A673 (cell line): ENCODE measurements around the gene ZNF730.

ENCODE experiments used
- EZH2 ChIP-seq: fragments of 200-600 bp; sonication (generic); IDR thresholded peaks from 2 replicates; pipeline ENCODE4 v1.6.1; 2017; ENCODE audit warnings: borderline replicate concordance, low read depth, mild to moderate bottlenecking, mixed read lengths, antibody characterized with exemption, low read length; ENCODE audit not compliant: poor library complexity, severe bottlenecking
- TF ChIP-seq, protein P1 (sequence below): fragments of 300-800, 200-600 bp; sonication (generic); conservative IDR thresholded peaks from 2 replicates; pipeline ENCODE4 v1.5.1; 2017; ENCODE audit warnings: low read depth, mild to moderate bottlenecking, antibody characterized with exemption, low read length, moderate library complexity, mixed read lengths

DNA sequence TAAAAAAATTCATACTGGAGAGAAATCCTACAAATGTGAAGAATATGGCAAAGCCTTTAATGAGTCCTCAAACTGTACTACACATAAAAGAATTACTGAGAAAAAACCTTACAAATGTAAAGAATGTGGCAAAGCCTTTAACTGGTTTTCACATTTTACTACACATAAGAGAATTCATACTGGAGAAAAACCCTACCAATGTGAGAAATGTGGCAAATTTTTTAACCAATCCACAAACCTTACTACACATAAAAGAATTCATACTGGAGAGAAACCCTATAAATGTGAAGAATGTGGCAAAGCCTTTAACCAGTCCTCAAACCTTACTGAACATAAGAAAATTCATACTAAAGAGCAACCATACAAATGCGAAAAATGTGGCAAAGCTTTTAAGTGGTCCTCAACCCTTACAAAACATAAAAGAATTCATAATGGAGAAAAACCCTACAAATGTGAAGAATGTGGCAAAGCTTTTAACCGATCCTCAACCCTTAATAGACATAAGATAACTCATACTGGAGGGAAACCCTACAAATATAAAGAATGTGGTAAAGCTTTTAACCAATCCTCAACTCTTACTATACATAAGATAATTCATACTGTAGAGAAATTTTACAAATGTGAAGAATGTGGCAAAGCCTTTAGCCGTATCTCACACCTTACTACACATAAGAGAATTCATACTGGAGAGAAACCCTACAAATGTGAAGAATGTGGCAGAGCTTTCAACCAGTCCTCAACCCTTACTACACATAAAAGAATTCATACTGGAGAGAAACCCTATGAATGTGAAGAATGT is 29.0 kb downstream of the ZNF730 start:
- TF ChIP-seq, protein P1, sequence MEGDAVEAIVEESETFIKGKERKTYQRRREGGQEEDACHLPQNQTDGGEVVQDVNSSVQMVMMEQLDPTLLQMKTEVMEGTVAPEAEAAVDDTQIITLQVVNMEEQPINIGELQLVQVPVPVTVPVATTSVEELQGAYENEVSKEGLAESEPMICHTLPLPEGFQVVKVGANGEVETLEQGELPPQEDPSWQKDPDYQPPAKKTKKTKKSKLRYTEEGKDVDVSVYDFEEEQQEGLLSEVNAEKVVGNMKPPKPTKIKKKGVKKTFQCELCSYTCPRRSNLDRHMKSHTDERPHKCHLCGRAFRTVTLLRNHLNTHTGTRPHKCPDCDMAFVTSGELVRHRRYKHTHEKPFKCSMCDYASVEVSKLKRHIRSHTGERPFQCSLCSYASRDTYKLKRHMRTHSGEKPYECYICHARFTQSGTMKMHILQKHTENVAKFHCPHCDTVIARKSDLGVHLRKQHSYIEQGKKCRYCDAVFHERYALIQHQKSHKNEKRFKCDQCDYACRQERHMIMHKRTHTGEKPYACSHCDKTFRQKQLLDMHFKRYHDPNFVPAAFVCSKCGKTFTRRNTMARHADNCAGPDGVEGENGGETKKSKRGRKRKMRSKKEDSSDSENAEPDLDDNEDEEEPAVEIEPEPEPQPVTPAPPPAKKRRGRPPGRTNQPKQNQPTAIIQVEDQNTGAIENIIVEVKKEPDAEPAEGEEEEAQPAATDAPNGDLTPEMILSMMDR: no peak
- no peak for TF ChIP-seq EZH2
